Measurements from ENCODE around the gene VSNL1. TPM values are rescaled to one million over a fixed set of nuclear protein-coding genes. Genes with fewer than 3 reads are reported as not detected.

VSNL1 gene
- total and polyA plus RNA-seq, 2 donors: 0.47 to 1.4 TPM

DNA sequence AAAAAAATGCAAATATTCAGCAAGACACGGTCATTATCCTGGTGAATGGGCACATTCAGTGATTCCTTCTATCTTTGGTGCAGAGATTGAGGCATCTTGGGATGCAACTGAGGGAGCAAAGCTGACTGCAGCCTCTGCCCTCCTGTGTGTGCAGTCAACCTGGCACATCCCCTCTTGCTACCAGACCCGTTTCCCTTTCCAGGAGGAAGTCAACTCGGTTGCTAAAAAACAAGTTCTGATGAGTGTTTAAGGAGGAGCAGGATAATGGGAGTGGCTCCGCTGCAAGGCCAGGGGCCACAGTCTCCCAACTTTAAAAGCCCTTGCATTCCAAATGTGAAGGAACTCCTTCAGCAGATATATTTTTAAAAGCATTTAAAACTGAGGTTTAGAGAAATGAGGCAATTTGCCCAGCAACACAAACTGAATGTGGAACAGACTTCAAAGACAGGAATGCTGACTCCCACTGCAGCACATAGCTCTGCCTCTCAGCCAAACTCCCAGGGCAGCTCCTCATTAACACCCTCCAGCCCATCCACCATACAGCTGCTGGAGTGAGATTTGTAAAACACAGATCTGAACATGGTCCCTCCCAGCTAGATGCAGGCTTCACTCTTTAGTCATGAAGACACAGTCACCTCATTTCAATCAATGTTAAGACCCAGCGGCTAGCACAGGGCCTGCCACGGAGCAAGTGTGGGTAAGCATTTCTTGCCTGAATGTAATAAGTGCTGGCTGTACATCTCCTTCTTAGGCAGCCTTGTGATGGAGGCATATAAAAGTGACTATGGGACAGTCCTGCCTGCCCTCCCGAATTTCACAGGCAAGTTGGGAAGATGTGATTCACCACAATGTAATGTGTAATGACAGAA is 54.3 kb downstream of the VSNL1 start:
- Histone ChIP-seq H3K27ac (ENCODE audit: low read depth in 1 of 2, low read length in 1 of 2) (no peak overlapping the region), H3K36me3 (ENCODE audit: control insufficient read depth in 2 of 2, insufficient read depth in 2 of 2, low read length in 1 of 2) (no peaks in the 10 kb centered on the region)

DNA sequence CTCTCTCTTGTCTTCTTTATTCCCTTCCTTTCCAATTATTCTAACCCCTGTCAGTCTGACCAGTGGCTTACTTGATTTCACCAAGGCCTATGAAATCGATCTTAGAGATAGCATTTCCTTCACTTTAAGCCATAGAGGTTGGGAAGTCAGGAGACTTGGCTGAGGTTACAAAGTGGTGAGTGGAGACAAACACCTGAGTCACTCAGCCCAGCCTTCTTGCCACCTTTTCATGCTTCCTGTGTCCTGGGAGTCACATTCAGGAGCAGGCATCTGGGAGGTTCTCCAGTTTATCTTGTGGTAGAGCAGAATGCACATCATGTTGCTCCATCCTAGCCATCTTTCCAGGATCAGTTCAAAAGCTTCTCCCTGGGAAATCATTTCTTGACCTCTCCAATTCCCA is 59.1 kb downstream of the VSNL1 start:
- H3K4me1 ChIP-seq (ENCODE audit: control insufficient read depth in 2 of 2, insufficient read depth in 2 of 2, low read length in 2 of 2): no peaks in the 10 kb centered on the region
- no peaks in the 10 kb centered on the region for H3K9me3 ChIP-seq (ENCODE audit: control insufficient read depth in 2 of 2, insufficient read depth in 1 of 2, low read length in 1 of 2)
- no peaks in the 10 kb centered on the region for H3K27me3 ChIP-seq (ENCODE audit: control insufficient read depth in 2 of 2, insufficient read depth in 1 of 2, low read length in 1 of 2)
- 81% methylated on average over 1 of the region's 1 CpG for WGBS
- no peaks in the 10 kb centered on the region for H3K36me3 ChIP-seq (ENCODE audit: control insufficient read depth in 2 of 2, insufficient read depth in 2 of 2, low read length in 1 of 2)
- H3K4me3 ChIP-seq (ENCODE audit: low read length in 2 of 2): no peak overlapping the region
- no peak for DNase-seq (ENCODE audit: low read depth in 6 of 9, low spot score in 9 of 9)
- no peak overlapping the region for H3K27ac ChIP-seq (ENCODE audit: low read depth in 1 of 2, low read length in 1 of 2)

More for the DNA sequence above, 54.3 kb downstream of the VSNL1 start:
- Histone ChIP-seq H3K4me3 (ENCODE audit: low read length in 2 of 2) (no peak overlapping the region), H3K27me3 (ENCODE audit: control insufficient read depth in 2 of 2, insufficient read depth in 1 of 2, low read length in 1 of 2) (no peaks in the 10 kb centered on the region), H3K9me3 (ENCODE audit: control insufficient read depth in 2 of 2, insufficient read depth in 1 of 2, low read length in 1 of 2) (no peaks in the 10 kb centered on the region), H3K4me1 (ENCODE audit: control insufficient read depth in 2 of 2, insufficient read depth in 2 of 2, low read length in 2 of 2) (no peaks in the 10 kb centered on the region)
- no peak for DNase-seq (ENCODE audit: low read depth in 6 of 9, low spot score in 9 of 9)
- WGBS: 77% methylated on average over 7 of the region's 7 CpGs

DNA sequence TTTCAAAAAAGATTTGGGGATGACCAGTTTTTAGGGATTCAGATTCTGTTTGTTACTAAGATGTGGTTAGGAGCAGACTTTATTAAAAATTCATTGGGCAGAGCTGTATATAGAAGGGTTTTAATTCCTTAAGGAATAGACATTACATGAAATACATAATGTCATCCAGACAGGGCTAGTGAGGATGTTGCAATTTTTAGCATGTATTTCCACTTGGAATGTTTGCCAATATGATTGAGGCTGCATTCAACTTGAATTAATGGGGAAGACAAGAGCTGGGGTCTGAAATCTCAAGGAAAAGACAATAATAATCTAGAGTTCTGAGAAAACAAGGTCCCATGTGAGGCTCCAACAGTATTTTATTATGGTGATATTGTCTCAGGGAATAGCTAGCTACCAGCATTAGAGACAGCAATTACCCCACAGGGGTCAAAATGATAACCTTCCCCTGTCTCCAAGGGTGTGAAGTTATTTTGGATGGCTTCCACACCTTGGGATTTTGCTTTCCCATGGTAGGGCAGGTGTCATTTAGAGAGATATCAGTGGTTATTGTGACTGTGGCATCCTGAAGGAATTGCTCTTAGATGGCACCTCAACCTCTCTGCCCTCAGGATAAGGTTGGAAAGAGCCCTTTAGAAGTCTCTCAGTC is 60.2 kb downstream of the VSNL1 start:
- H3K27me3 ChIP-seq (ENCODE audit: control insufficient read depth in 2 of 2, insufficient read depth in 1 of 2, low read length in 1 of 2): no peaks in the 10 kb centered on the region
- H3K4me1 ChIP-seq (ENCODE audit: control insufficient read depth in 2 of 2, insufficient read depth in 2 of 2, low read length in 2 of 2): no peaks in the 10 kb centered on the region
- no peak overlapping the region for H3K27ac ChIP-seq (ENCODE audit: low read depth in 1 of 2, low read length in 1 of 2)
- no peak for DNase-seq (ENCODE audit: low read depth in 6 of 9, low spot score in 9 of 9)
- no peak overlapping the region for H3K4me3 ChIP-seq (ENCODE audit: low read length in 2 of 2)
- H3K9me3 ChIP-seq (ENCODE audit: control insufficient read depth in 2 of 2, insufficient read depth in 1 of 2, low read length in 1 of 2): no peaks in the 10 kb centered on the region
- H3K36me3 ChIP-seq (ENCODE audit: control insufficient read depth in 2 of 2, insufficient read depth in 2 of 2, low read length in 1 of 2): no peaks in the 10 kb centered on the region

DNA sequence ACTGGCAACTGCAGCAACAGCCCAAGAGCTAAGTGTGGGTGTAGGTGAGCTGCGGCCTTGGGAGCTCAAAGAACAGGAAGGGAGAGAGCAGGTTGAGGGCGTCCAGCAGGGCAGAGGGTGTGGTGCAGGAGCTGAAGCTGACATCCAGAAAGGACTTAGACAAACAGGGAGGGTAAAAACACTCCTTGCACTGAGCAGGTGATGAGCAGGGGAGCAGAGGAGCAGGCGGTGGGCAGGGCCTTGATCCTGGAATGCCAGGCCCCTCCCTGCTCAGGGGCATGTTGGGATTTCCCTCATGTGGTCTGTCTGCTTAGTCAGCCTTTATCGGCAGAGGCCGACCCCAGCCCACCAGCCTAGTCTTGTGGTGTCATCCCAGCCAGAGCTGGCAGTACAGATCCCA is 63.6 kb downstream of the VSNL1 start:
- H3K27ac ChIP-seq (ENCODE audit: low read depth in 1 of 2, low read length in 1 of 2): no peak overlapping the region
- no peak overlapping the region for H3K4me3 ChIP-seq (ENCODE audit: low read length in 2 of 2)
- H3K36me3 ChIP-seq (ENCODE audit: control insufficient read depth in 2 of 2, insufficient read depth in 2 of 2, low read length in 1 of 2): no peaks in the 10 kb centered on the region
- no peaks in the 10 kb centered on the region for H3K4me1 ChIP-seq (ENCODE audit: control insufficient read depth in 2 of 2, insufficient read depth in 2 of 2, low read length in 2 of 2)
- no peaks in the 10 kb centered on the region for H3K9me3 ChIP-seq (ENCODE audit: control insufficient read depth in 2 of 2, insufficient read depth in 1 of 2, low read length in 1 of 2)
- 90% methylated on average over 5 of the region's 5 CpGs for WGBS
- no peaks in the 10 kb centered on the region for H3K27me3 ChIP-seq (ENCODE audit: control insufficient read depth in 2 of 2, insufficient read depth in 1 of 2, low read length in 1 of 2)
- DNase-seq (ENCODE audit: low read depth in 6 of 9, low spot score in 9 of 9): no peak

DNA sequence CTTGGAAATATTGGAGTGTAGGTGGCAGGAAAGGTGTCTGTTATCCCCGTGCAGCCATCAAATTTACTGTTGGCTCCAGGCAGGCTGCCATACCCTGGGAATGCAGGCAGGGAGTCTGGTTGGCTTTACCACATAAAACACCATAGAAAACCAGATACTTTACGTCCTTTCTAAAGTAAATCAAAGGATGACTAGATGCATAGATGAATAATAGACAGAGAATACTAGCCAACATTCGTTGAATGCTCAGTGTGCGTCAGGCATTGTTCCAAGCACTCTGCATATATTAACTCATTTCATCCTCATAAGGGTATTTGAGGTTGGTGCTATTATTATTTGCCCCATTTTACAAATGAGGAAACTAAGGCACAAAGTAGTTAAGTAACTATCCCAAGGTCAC is 65.2 kb downstream of the VSNL1 start:
- no peak for DNase-seq (ENCODE audit: low read depth in 6 of 9, low spot score in 9 of 9)
- H3K27ac ChIP-seq (ENCODE audit: low read depth in 1 of 2, low read length in 1 of 2): no peak overlapping the region
- no peaks in the 10 kb centered on the region for H3K9me3 ChIP-seq (ENCODE audit: control insufficient read depth in 2 of 2, insufficient read depth in 1 of 2, low read length in 1 of 2)
- H3K4me3 ChIP-seq (ENCODE audit: low read length in 2 of 2): no peak overlapping the region
- no peaks in the 10 kb centered on the region for H3K4me1 ChIP-seq (ENCODE audit: control insufficient read depth in 2 of 2, insufficient read depth in 2 of 2, low read length in 2 of 2)
- no peaks in the 10 kb centered on the region for H3K36me3 ChIP-seq (ENCODE audit: control insufficient read depth in 2 of 2, insufficient read depth in 2 of 2, low read length in 1 of 2)
- H3K27me3 ChIP-seq (ENCODE audit: control insufficient read depth in 2 of 2, insufficient read depth in 1 of 2, low read length in 1 of 2): no peaks in the 10 kb centered on the region
- 92% methylated on average over 4 of the region's 4 CpGs for WGBS

DNA sequence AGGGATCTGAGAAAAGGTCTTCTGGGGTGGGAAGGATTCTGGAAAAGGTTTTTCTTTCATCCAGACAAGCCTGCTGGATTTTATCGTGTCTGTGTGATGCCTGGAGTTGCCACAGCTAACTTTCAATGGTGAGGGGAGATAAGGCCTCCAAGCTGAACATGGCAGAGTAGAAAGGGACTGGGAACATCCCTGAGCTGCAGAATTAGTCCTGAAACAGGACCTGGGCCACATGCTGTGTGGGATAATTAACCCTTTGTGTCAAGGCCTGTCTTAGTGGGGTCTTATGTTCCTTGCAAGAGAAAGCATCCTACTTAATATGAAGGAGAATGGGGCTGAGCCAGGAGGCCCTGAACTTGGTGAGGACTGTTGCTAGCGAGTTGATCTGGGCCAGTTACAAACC is 66.4 kb downstream of the VSNL1 start:
- 89% methylated on average over 2 of the region's 2 CpGs for WGBS
- H3K4me1 ChIP-seq (ENCODE audit: control insufficient read depth in 2 of 2, insufficient read depth in 2 of 2, low read length in 2 of 2): no peaks in the 10 kb centered on the region
- H3K36me3 ChIP-seq (ENCODE audit: control insufficient read depth in 2 of 2, insufficient read depth in 2 of 2, low read length in 1 of 2): no peaks in the 10 kb centered on the region
- H3K27me3 ChIP-seq (ENCODE audit: control insufficient read depth in 2 of 2, insufficient read depth in 1 of 2, low read length in 1 of 2): no peaks in the 10 kb centered on the region
- no peaks in the 10 kb centered on the region for H3K9me3 ChIP-seq (ENCODE audit: control insufficient read depth in 2 of 2, insufficient read depth in 1 of 2, low read length in 1 of 2)
- H3K4me3 ChIP-seq (ENCODE audit: low read length in 2 of 2): no peak overlapping the region
- no peak overlapping the region for H3K27ac ChIP-seq (ENCODE audit: low read depth in 1 of 2, low read length in 1 of 2)
- no peak for DNase-seq (ENCODE audit: low read depth in 6 of 9, low spot score in 9 of 9)

DNA sequence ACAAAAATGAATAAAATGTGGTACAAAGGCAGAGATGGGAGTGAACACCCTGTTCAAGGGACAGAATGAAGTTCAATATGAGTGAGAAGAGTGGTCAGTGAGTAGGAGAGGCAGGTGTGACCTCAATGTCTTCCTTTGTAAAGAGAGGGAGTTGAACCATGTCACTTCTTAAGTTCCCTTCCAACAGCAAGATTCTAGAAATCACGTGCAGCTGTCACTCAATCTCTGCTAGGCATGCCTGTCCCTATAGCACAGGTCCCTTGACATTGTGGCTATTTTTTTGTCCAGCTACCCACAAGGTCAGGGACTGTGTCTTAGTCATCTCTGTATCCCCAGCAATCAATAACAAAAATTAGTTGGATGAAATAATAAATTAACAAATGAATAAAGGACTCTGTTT is 66.9 kb downstream of the VSNL1 start:
- WGBS: 98% methylated on average over 1 of the region's 1 CpG
- Histone ChIP-seq H3K4me1 (ENCODE audit: control insufficient read depth in 2 of 2, insufficient read depth in 2 of 2, low read length in 2 of 2) (no peaks in the 10 kb centered on the region), H3K9me3 (ENCODE audit: control insufficient read depth in 2 of 2, insufficient read depth in 1 of 2, low read length in 1 of 2) (no peaks in the 10 kb centered on the region), H3K27ac (ENCODE audit: low read depth in 1 of 2, low read length in 1 of 2) (no peak overlapping the region), H3K4me3 (ENCODE audit: low read length in 2 of 2) (no peak overlapping the region), H3K36me3 (ENCODE audit: control insufficient read depth in 2 of 2, insufficient read depth in 2 of 2, low read length in 1 of 2) (no peaks in the 10 kb centered on the region), H3K27me3 (ENCODE audit: control insufficient read depth in 2 of 2, insufficient read depth in 1 of 2, low read length in 1 of 2) (no peaks in the 10 kb centered on the region)
- no peak for DNase-seq (ENCODE audit: low read depth in 6 of 9, low spot score in 9 of 9)

DNA sequence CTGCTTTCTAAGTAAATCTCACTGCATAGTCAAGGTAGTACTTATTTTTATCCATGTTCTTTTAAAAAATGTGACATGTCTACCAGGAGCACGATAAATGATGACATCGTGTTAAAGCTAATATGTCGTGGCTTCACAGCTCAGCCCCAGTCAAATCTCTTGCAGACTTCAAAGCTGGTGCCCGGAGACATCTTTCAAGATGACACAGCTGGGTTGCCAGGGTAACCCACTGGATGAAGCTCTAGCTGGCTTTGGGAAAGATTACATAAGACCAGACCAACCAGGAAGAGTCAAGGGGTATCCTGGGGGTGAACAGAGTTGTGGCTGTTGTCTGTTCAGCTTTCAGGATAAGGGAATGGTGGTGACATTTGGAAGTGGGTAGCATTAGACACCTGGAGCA is 67.8 kb downstream of the VSNL1 start:
- no peak for DNase-seq (ENCODE audit: low read depth in 6 of 9, low spot score in 9 of 9)
- Histone ChIP-seq H3K36me3 (ENCODE audit: control insufficient read depth in 2 of 2, insufficient read depth in 2 of 2, low read length in 1 of 2) (no peaks in the 10 kb centered on the region), H3K4me1 (ENCODE audit: control insufficient read depth in 2 of 2, insufficient read depth in 2 of 2, low read length in 2 of 2) (no peaks in the 10 kb centered on the region), H3K27ac (ENCODE audit: low read depth in 1 of 2, low read length in 1 of 2) (no peak overlapping the region), H3K27me3 (ENCODE audit: control insufficient read depth in 2 of 2, insufficient read depth in 1 of 2, low read length in 1 of 2) (no peaks in the 10 kb centered on the region), H3K9me3 (ENCODE audit: control insufficient read depth in 2 of 2, insufficient read depth in 1 of 2, low read length in 1 of 2) (no peaks in the 10 kb centered on the region), H3K4me3 (ENCODE audit: low read length in 2 of 2) (no peak overlapping the region)
- 90% methylated on average over 4 of the region's 4 CpGs for WGBS

DNA sequence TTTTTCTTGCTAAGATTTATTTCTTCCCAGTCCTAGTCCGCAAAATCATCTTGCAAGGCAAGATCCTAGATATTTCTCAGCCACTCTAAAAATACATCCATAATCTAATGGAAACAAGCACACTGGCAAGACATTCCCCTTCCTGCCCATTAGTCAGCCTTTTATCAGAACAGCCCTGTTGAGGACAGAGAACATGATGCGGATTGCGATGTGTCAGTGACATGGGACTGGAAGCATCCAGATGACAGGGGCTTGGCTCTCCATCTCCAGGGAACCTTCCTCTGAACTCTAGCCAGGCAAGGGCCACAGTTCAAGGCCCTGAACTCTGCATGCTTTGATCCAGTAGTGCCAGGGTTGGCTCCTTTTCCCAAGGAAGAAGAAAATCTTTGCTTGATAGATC is 70.0 kb downstream of the VSNL1 start:
- no peak overlapping the region for H3K27ac ChIP-seq (ENCODE audit: low read depth in 1 of 2, low read length in 1 of 2)
- 49% methylated on average over 3 of the region's 3 CpGs for WGBS

More for the DNA sequence above, 70.0 kb downstream of the VSNL1 start:
- no peak for DNase-seq (ENCODE audit: low read depth in 6 of 9, low spot score in 9 of 9)
- Histone ChIP-seq H3K27me3 (ENCODE audit: control insufficient read depth in 2 of 2, insufficient read depth in 1 of 2, low read length in 1 of 2) (no peaks in the 10 kb centered on the region), H3K4me1 (ENCODE audit: control insufficient read depth in 2 of 2, insufficient read depth in 2 of 2, low read length in 2 of 2) (no peaks in the 10 kb centered on the region), H3K36me3 (ENCODE audit: control insufficient read depth in 2 of 2, insufficient read depth in 2 of 2, low read length in 1 of 2) (no peaks in the 10 kb centered on the region), H3K4me3 (ENCODE audit: low read length in 2 of 2) (no peak overlapping the region), H3K9me3 (ENCODE audit: control insufficient read depth in 2 of 2, insufficient read depth in 1 of 2, low read length in 1 of 2) (no peaks in the 10 kb centered on the region)

All from thymus (tissue), 11 donors.